Iris pigment epithelial cell (primary cell): ENCODE data around the gene VIL1.

Experiments used
- DNase-seq: peaks from one replicate; pipeline ENCODE4 v3.0.0-alpha.2; 2011; ENCODE audit warnings: low read depth

The VIL1 gene

DNA sequence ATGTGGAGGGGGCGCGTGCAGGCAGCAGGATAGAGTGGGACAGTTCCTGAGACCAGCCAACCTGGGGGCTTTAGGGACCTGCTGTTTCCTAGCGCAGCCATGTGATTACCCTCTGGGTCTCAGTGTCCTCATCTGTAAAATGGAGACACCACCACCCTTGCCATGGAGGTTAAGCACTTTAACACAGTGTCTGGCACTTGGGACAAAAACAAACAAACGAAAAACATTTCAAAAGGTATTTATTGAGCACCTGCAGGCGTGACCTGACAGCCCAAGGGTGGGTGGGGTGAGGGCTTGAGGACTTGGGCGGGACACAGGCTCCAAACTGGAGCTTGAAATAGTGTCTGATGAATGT is 23.9 kb upstream of the VIL1 start:
- DNase-seq, result no peak

DNA sequence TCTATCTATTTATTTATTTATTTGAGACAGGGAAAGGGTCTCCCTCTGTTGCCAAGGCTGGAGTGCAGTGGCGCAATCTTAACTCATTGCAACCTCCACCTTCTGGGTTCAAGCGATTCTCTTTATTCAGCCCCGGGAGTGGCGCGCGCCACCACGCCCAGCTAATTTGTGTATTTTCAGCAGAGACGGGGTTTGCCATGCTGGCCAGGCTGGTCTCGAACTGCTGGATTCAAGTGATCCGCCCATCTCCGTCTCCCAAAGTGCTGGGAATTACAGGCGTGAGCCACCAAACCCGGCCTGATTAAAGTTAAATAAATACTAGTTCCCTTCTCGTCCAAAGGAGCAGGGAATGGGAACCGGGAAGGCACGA is 23.5 kb upstream of the VIL1 start:
- no peak for DNase-seq

DNA sequence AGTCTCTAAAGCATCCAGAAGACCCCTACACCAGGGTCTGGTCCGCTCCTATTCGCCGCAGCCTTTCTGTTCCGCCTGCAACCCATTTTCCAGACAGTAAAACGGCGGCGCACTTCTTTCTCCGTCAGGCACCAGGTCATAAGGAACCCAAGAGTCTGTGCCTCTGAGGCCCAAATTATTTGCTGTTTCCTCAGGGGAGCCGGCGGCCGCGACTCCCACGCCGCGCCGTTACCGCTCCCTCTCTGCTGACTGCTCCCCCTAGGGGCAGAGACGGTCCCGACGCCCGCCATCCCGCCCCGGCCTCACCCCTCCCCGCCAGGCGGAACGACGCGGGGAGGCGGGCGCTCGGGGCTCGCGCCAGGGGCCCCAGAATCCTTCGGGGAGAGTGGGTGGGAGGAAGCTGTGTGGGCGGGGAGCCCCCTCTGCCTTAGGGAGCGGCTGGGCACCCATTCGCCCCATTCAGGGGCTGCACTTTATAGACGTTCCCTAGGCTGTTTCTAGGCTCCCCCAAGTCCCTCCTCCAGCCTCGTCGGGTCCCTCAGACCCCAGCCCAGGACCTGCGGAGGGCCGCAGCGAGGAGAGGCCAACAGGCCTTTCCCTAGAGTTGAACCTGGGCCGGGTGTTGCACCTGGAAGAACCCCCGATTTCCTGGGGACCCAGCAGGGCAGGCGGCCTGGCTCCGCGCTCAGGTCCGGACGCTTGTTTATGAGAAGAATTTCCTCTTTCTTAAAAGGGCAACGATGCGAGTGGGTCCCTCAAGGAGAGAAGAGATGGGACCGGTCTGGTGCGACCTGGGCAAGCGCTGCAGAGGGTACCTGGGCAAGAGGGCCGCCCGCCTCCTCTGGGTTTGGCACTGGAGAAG is 22.9 kb upstream of the VIL1 start:
- DNase-seq, result peak; percentile 97

DNA sequence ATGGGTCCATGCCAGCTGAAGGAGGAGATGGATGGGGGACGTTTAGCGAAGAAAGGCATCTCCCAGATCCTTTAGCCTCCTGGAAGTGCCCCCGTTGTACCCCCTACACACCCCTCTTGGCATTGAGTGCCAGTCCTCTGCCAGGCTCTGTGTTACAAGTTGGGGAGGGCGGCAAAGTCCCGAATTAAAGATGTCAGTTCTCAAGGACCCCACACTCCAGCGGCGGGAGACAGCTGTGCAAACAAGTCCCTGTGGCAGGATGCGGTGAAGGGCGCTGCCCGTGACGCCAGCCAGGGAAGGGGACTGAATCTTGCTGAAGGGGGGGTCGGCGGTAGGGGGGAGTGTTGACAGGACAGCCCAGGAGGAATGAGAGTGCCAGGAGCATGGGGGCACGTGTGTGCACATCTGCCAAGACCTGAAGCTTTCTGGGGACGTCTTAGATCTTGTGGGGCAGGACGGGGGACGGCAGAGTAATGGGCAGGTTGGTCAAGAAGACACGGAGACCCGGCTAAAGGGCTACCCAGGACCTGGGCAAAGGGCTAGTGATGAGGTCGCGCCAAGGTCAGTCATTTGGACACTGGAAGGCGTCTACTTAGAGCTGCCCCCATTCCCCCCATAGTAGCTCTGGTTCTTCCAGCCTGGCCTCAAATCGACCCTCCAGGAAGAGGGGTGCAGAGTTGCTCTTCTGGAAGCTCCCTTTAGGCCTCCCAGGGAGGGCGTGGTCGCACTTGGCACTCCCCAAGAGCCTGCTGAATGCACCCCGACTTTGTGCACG is 22.0 kb upstream of the VIL1 start:
- peak; percentile 45 for DNase-seq

DNA sequence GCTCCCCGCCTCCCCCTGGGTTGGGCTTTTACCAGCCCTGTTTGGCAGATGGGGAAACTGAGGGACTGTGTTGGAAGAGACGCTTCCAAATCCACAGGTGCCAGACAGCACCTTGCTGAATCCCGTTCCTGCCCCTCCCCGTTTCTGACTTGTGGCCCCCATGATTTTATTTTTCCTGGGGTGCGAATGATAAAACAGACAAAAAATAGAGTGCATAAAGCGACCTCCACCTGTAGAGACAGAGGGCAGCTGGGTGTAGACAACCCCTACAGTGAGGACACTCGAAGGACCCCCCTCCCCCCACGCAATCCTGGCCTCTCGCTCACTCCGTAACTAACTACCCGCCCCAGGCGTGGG is 21.5 kb upstream of the VIL1 start:
- DNase-seq, result no peak

DNA sequence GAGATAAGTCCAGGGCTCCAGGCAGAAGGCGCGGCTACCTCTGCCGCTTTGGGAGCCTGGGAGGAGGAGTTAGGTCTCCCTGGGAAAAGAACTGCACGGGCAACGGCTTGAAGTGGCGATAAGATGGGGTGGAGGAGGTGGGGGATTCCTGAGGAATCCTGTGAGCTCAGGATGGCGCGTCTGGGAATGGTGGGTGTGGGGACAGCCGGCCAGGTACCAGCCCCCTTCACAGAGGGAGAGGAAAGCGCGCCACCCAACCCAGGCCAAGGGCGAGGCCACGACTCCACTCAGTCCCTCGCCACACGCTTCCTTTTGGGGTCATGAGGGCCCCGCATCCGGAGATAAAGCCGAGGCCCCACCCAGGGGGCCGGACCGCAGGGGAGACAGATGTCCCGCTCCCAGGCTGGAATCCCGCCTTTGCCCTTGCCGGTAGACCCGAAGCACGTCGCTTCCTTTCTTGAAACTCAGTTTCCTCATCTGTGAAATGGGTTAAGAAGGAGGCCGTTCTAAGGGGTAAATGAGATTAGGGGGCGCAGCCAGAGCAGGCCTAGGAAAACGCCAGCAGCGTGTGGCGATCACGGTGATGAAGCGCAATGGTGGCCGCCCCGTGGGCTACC is 21.0 kb upstream of the VIL1 start:
- peak; percentile 82 for DNase-seq

DNA sequence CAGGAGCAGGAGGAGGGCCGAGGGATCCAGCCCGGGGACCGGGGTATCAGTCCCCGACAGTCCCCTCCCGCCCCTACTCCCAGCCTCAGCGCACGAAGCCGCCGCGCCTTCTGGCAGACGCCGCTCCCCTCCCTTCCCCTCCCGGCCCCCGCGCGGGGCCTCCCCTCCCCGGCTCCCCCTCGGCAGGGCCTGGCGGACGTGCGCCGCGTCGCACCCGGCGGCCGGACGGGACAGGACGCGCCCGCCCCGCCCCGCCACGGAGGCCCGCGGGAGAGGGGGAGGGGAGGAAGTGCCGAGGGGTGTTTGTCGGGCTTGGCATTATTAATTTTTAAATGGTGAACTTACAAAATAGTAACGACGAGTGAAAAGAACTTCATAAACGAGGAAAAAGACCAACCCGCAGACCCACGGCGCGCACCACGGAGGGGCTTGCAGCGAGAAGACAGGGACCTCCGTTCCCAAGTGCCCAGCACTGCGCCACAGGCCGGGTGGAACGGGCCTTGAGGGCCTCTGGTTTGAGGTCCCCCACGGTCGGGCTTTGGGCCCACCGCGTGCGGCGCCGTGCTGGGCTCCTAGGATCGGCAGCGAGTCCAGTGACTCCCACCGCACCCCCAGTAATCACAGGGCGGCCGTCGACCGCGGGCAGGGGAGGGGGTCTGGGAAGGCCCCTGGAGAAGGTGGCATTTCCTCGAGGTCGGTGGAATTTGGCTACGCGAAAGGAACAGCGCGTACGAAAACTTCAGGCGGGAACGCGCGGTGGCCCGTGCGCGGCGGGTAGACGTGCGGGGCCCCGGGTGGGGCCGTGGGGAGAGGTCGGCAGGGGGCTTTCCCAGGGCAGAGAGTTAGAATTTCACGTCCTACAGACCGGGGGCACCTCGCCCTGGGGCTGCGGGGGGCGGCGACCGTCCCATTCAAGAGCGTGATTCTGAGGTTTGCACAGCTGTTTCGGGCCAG is 20.2 kb upstream of the VIL1 start:
- peak; percentile 62 for DNase-seq

DNA sequence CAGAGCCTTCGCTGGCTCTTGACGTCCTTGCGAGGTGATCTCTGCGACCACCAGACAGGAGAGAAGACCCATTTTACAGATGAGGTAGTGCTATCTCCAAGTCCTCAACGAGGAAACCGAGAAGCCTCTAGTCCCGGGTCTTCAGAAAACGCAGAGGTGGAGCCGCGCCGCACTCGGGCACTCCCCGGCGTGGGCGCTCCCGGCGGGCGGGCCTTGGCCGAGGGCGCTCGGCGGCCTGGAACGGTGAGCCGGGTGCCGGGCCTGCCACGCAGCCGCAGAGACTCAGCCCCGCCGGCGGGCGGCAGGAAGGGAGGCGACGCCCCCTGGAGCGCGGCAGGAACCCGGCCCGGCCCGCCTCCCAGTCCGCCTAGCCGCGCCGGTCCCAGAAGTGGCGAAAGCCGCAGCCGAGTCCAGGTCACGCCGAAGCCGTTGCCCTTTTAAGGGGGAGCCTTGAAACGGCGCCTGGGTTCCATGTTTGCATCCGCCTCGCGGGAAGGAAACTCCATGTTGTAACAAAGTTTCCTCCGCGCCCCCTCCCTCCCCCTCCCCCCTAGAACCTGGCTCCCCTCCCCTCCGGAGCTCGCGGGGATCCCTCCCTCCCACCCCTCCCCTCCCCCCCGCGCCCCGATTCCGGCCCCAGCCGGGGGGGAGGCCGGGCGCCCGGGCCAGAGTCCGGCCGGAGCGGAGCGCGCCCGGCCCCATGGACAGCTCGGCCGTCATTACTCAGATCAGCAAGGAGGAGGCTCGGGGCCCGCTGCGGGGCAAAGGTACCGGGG is 19.3 kb upstream of the VIL1 start, which contains the start of gene CTDSP1:
TSS of gene CTDSP1 (plus strand) at position 478 of the 776 bp plus-strand sequence. CDS start at position 701, 223 bp downstream.
- peak; percentile 98 for DNase-seq

DNA sequence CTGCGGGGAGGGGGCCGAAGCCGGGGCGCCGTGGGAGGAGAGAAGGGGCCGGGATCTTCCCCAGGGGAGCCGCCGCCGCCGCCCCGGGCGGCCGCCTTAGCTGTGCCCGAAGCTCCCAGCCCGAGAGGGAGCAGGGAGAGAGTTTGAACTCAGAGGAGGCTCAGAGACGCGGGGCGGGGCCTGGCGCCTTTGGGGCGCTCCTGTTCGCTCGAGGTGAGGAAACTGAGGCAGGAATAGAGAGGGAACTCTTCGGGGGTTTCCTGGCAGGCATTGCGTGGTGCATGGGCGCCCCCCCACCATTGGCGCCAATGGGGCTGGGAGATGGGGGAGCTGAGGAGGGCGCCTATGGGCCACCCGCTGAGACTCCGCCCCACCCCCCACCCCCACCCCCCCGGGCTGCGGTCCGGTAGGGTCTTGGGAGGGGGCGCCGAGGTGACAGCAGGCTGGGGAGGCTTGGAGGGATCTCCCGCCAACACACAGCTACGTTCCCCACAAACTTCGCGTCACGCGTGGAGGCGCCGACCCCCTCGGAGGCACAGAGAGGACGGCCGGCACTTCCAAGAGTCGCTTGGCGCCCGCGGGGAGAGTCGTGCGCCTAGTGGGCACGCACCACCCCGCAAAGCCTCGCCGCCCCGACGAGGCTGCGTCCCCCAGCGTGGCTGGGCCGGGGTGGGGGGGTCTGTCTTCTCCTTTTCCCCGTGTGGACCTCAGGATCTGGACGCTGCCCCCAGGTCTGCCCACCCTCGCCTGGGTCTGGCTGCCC is 18.6 kb upstream of the VIL1 start:
- peak; percentile 37 for DNase-seq

DNA sequence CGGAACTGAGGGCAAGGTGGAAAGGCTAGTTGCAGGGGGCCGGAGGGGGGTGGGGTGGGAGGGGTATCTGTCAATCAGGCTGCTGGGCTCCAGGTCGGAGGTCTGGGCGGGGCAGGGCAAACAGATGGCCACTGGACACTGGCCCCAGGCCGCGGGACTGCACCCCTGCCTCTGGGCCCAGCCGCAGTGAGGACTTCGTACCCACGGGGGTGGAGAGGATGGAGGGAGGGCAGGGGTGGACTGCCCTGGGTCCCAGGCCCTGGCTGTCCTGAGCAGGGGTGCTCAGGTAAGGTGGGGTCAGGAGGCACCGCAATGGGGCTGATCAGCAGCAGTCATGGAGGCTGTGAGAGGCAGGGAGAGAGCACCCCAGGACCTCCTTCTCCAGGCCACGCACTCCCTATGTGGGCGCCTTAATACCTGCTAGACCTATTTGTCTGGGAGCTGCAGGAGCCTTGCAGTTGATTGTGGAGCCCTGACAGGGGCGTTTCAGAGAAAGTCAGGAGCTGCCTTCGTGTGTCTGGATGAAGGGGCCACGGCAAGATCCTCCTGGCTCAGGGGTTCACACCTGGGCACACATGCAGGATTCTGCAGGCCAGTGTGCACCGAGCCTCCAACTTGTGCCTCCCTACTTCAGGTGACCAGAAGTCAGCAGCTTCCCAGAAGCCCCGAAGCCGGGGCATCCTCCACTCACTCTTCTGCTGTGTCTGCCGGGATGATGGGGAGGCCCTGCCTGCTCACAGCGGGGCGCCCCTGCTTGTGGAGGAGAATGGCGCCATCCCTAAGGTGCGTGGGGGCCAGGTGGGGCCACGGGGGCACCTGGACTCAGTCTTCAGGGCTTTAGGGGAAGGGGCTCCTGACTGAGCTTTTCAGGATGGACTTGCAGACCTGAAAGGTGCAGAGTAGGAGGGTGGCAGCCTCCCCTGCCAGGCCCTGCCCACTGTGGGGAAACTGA is 17.7 kb upstream of the VIL1 start:
- no peak for DNase-seq

DNA sequence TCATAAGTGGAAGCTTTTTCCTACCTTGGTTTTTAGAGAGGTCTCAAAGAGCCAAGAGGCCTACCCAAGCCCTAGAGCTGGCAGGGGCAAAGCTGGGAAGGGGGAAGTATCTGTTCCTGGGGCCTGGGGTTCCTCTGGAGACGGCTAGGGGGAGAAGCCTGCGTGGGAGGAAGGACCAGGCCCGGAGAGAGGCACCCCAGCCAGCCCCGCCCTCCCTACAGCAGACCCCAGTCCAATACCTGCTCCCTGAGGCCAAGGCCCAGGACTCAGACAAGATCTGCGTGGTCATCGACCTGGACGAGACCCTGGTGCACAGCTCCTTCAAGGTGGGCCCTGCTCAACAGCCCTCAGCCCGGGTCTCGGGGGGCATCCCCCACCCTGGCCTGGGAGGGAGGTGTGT is 17.0 kb upstream of the VIL1 start:
- no peak for DNase-seq

DNA sequence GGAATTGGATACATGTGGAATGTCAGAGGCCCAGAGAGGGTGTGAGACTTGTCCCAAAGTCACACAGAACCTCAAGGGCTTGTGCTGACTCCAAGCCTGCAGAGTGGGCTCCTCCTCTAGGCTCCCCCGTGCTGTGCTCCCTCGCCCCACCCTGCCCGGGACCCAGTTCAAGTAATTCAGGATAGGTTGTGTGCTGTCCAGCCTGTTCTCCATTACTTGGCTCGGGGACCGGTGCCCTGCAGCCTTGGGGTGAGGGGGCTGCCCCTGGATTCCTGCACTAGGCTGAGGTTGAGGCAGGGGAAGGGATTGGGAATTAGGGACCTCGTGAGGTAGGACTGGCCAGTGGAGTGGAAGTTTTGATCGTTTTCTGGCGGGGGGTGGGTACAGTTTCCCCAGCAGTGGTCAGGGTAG is 16.4 kb upstream of the VIL1 start:
- no peak for DNase-seq

DNA sequence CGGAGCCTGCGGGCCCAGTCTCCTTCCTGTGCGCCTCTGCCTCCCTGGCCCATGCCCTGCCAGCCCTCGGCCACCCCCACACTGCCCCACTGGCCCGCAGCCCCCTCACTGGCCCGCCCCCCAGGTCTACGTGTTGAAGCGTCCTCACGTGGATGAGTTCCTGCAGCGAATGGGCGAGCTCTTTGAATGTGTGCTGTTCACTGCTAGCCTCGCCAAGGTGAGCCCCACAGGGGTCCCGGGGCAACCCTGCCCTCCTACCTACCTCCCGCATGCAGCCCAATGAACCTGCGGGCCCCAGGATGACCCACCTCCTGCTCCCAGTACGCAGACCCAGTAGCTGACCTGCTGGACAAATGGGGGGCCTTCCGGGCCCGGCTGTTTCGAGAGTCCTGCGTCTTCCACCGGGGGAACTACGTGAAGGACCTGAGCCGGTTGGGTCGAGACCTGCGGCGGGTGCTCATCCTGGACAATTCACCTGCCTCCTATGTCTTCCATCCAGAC is 16.0 kb upstream of the VIL1 start:
- DNase-seq, result no peak

DNA sequence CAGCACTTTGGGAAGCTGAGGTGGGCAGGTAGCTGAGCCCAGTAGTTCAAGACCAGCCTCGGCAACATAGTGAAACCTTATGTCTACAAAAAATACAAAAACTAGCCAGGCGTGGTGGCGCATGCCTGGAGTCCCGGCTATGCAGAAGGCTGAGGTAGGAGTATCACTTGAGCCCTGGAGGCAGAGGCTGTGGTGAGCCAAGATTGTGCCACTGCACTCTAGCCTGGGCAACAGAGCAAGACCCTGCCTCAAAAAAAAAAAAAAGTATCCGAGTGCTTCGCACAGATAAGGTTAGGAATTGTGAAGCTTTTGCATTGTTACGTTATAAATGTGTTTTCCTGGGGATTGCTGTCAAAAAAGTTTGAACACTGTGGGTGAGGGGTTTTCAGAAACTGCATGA is 15.1 kb upstream of the VIL1 start:
- no peak for DNase-seq

DNA sequence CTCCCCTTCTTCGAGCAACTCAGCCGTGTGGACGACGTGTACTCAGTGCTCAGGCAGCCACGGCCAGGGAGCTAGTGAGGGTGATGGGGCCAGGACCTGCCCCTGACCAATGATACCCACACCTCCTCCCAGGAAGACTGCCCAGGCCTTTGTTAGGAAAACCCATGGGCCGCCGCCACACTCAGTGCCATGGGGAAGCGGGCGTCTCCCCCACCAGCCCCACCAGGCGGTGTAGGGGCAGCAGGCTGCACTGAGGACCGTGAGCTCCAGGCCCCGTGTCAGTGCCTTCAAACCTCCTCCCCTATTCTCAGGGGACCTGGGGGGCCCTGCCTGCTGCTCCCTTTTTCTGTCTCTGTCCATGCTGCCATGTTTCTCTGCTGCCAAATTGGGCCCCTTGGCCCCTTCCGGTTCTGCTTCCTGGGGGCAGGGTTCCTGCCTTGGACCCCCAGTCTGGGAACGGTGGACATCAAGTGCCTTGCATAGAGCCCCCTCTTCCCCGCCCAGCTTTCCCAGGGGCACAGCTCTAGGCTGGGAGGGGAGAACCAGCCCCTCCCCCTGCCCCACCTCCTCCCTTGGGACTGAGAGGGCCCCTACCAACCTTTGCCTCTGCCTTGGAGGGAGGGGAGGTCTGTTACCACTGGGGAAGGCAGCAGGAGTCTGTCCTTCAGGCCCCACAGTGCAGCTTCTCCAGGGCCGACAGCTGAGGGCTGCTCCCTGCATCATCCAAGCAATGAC is 14.4 kb upstream of the VIL1 start:
- no peak for DNase-seq

DNA sequence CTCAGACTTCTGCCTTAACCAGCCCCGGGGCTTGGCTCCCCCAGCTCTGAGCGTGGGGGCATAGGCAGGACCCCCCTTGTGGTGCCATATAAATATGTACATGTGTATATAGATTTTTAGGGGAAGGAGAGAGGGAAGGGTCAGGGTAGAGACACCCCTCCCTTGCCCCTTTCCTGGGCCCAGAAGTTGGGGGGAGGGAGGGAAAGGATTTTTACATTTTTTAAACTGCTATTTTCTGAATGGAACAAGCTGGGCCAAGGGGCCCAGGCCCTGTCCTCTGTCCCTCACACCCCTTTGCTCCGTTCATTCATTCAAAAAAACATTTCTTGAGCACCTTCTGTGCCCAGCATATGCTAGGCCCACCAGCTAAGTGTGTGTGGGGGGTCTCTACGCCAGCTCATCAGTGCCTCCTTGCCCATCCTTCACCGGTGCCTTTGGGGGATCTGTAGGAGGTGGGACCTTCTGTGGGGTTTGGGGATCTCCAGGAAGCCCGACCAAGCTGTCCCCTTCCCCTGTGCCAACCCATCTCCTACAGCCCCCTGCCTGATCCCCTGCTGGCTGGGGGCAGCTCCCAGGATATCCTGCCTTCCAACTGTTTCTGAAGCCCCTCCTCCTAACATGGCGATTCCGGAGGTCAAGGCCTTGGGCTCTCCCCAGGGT is 13.7 kb upstream of the VIL1 start:
- no peak for DNase-seq

DNA sequence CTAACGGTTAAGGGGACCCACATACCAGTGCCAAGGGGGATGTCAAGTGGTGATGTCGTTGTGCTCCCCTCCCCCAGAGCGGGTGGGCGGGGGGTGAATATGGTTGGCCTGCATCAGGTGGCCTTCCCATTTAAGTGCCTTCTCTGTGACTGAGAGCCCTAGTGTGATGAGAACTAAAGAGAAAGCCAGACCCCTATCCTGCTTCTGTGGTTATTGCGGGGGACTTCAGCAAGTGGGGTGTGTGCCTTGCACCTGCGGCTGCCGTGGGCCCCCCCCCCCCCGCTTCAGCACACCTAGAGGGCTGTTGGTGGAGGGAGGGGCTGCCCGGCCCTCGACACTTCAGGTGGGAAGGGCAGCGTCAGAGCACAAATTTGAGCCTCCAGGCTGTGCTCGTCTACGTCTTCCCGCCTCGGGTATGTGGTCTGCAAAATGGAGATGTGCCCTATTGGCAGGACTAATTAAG is 13.1 kb upstream of the VIL1 start:
- DNase-seq, result no peak
